ENCODE results near the gene MPRIP.

MPRIP gene

DNA sequence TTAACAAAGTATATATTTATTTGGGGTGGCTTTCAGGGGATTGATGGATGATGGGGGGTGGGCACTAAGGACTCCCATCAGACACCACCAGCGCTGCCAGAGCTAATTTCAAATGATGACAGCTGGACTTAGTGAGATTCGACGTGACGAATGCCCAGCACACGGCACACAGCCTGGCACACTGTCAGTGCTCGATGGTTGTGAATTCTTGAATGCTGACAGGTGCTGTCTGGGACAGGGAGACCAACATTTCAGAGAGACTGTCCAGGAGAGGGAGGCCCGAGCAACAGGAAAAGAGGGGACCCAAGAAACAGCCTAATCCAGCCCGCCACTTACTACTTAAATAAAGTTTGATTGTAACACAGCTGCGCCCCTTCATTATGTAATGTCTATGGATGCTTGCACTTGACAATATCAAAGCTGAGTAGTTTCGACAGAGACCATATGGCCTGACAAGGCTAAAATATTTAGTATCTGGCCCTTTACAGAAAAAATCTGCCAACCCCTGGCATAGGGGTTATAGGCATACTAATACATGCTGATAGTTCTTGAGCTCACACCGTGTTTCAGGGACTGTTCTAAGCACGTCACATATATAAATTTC lies 6.2 kb upstream of the MPRIP start:
- peaks cover 2% of the 10 kb centered on the region for H3K4me1 ChIP-seq (ENCODE audit: insufficient read depth, low read length)
- TF ChIP-seq EZH2 (IDR thresholded peaks at IDR 0.05; ENCODE audit: borderline replicate concordance, low read depth, low read length, severe bottlenecking): no peak
- TF ChIP-seq, protein P1, sequence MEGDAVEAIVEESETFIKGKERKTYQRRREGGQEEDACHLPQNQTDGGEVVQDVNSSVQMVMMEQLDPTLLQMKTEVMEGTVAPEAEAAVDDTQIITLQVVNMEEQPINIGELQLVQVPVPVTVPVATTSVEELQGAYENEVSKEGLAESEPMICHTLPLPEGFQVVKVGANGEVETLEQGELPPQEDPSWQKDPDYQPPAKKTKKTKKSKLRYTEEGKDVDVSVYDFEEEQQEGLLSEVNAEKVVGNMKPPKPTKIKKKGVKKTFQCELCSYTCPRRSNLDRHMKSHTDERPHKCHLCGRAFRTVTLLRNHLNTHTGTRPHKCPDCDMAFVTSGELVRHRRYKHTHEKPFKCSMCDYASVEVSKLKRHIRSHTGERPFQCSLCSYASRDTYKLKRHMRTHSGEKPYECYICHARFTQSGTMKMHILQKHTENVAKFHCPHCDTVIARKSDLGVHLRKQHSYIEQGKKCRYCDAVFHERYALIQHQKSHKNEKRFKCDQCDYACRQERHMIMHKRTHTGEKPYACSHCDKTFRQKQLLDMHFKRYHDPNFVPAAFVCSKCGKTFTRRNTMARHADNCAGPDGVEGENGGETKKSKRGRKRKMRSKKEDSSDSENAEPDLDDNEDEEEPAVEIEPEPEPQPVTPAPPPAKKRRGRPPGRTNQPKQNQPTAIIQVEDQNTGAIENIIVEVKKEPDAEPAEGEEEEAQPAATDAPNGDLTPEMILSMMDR (IDR thresholded peaks at IDR 0.05; ENCODE audit: borderline replicate concordance, extremely low read depth, low read length, poor library complexity, severe bottlenecking): no peak
- H3K9ac ChIP-seq (ENCODE audit: low read depth, low read length): no peak overlapping the region
- no peak overlapping the region for H3K4me2 ChIP-seq (ENCODE audit: insufficient read depth, low read length)
- H3K36me3 ChIP-seq (ENCODE audit: insufficient read depth, low read length): no peaks in the 10 kb centered on the region
- no peak overlapping the region for H3K27ac ChIP-seq (ENCODE audit: low read length)
- H2AFZ ChIP-seq (ENCODE audit: low read depth, low read length): no peak overlapping the region
- no peaks in the 10 kb centered on the region for H3K79me2 ChIP-seq (ENCODE audit: insufficient read depth, low read length)
- no peak overlapping the region for H3K4me3 ChIP-seq (ENCODE audit: low read depth in 1 of 2, low read length in 2 of 2)
- H3K27me3 ChIP-seq (ENCODE audit: insufficient read depth, low read length, poor library complexity): no peaks in the 10 kb centered on the region
- ATAC-seq (ENCODE audit: insufficient read depth, low read depth) (no peak), DNase-seq (no peak)
- H4K20me1 ChIP-seq (ENCODE audit: insufficient read depth, low read length): no peaks in the 10 kb centered on the region
- no peaks in the 10 kb centered on the region for H3K9me3 ChIP-seq (ENCODE audit: insufficient read depth, low read length, severe bottlenecking)

DNA sequence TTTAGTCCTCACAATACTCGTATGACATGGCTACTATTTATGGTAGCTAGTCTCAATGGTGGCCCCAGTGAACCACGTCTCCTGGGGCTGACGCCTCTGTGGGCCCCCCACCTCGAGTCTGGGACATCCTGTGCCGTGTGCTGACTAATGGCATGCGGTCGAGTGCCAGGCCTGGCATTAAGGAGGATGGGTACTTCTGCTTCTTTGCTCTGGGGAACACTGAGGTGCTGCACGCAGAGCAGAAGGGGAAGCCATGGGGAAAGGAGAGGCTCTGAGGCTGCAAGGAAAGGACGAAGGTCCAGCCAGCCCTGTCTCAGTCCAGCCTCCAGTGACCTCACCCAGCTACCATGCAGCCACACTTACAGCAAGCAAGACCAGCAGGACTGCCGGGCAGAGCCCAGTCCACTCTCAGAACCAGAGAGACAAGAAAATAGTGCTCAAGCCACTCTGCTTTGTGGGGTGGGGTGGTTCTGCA lies 5.7 kb upstream of the MPRIP start:
- H3K4me2 ChIP-seq (ENCODE audit: insufficient read depth, low read length): no peak overlapping the region
- no peak for DNase-seq
- H3K79me2 ChIP-seq (ENCODE audit: insufficient read depth, low read length): no peaks in the 10 kb centered on the region
- H3K9ac ChIP-seq (ENCODE audit: low read depth, low read length): no peak overlapping the region
- no peak overlapping the region for H3K27ac ChIP-seq (ENCODE audit: low read length)
- H3K4me1 ChIP-seq (ENCODE audit: insufficient read depth, low read length): peaks cover 7% of the 10 kb centered on the region
- H2AFZ ChIP-seq (ENCODE audit: low read depth, low read length): no peak overlapping the region
- H3K4me3 ChIP-seq (ENCODE audit: low read depth in 1 of 2, low read length in 2 of 2): no peak overlapping the region
- no peaks in the 10 kb centered on the region for H3K27me3 ChIP-seq (ENCODE audit: insufficient read depth, low read length, poor library complexity)
- H3K9me3 ChIP-seq (ENCODE audit: insufficient read depth, low read length, severe bottlenecking): no peaks in the 10 kb centered on the region
- H3K36me3 ChIP-seq (ENCODE audit: insufficient read depth, low read length): no peaks in the 10 kb centered on the region
- TF ChIP-seq, protein P1 (IDR thresholded peaks at IDR 0.05; ENCODE audit: borderline replicate concordance, extremely low read depth, low read length, poor library complexity, severe bottlenecking): no peak
- TF ChIP-seq EZH2 (IDR thresholded peaks at IDR 0.05; ENCODE audit: borderline replicate concordance, low read depth, low read length, severe bottlenecking): no peak
- no peak for ATAC-seq (ENCODE audit: insufficient read depth, low read depth)
- H4K20me1 ChIP-seq (ENCODE audit: insufficient read depth, low read length): no peaks in the 10 kb centered on the region

DNA sequence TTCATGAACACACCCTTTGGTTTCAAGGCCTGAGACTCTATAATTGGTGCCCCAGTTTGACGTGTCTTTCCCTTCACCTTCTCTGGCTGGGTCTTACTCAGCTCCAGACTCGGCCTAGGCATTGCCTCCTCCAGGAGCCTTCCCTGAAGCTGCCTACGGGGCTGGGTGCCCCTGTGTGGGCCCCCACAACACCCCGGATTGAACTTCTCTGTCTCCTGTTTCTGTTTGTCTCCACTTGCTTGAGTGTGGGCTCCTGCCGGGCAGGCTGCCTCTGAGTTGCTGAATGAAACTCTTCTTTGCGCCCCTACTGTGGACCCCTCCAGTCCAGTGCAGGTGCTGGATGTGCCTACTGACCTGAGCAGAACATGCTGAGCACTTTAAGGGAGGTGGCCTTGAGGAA lies 2.3 kb upstream of the MPRIP start:
- TF ChIP-seq, protein P1 (IDR thresholded peaks at IDR 0.05; ENCODE audit: borderline replicate concordance, extremely low read depth, low read length, poor library complexity, severe bottlenecking): no peak
- no peak for TF ChIP-seq EZH2 (IDR thresholded peaks at IDR 0.05; ENCODE audit: borderline replicate concordance, low read depth, low read length, severe bottlenecking)
- DNase-seq: no peak
- H3K27ac ChIP-seq (ENCODE audit: low read length): no peak overlapping the region
- no peak overlapping the region for H2AFZ ChIP-seq (ENCODE audit: low read depth, low read length)
- peaks cover 22% of the 10 kb centered on the region for H4K20me1 ChIP-seq (ENCODE audit: insufficient read depth, low read length)
- H3K4me3 ChIP-seq (ENCODE audit: low read depth in 1 of 2, low read length in 2 of 2): no peak overlapping the region
- peaks cover 29% of the 10 kb centered on the region for H3K4me1 ChIP-seq (ENCODE audit: insufficient read depth, low read length)
- H3K9me3 ChIP-seq (ENCODE audit: insufficient read depth, low read length, severe bottlenecking): no peaks in the 10 kb centered on the region
- no peaks in the 10 kb centered on the region for H3K27me3 ChIP-seq (ENCODE audit: insufficient read depth, low read length, poor library complexity)
- H3K4me2 ChIP-seq (ENCODE audit: insufficient read depth, low read length): no peak overlapping the region
- ATAC-seq (ENCODE audit: insufficient read depth, low read depth): no peak
- H3K9ac ChIP-seq (ENCODE audit: low read depth, low read length): no peak overlapping the region
- peaks cover 23% of the 10 kb centered on the region for H3K79me2 ChIP-seq (ENCODE audit: insufficient read depth, low read length)
- no peaks in the 10 kb centered on the region; the same call in 1 of the 2 replicates for H3K36me3 ChIP-seq (ENCODE audit: insufficient read depth, low read length)

All from DND-41 (cell line).